Epithelial cell of proximal tubule (primary cell): ENCODE data around the gene TEAD1. TPM values are rescaled to one million over a fixed set of nuclear protein-coding genes. Genes with fewer than 3 reads are reported as not detected.

Source experiments
- DNase-seq: peaks from one replicate; pipeline ENCODE4 v3.0.0-alpha.2; 2011; ENCODE audit warnings: low read depth
- H3K4me3 ChIP-seq: 2 replicates; pipeline ENCODE4 v1.5.1; 2011; ENCODE audit warnings: low read depth, mild to moderate bottlenecking, low read length
- total RNA-seq: library from RNA; depleted of rRNA; stranded (reverse); fragments of >200 nt; gene quantifications from 2 replicates; pipeline ENCODE4 v1.2.3, GENCODE V29; 2015
- TF ChIP-seq, protein P1 (sequence below): conservative IDR thresholded peaks from 2 replicates; pipeline ENCODE4 v1.5.1; 2012; ENCODE audit warnings: low read depth, mild to moderate bottlenecking, low read length

TEAD1 gene
- 61.9 and 70.2 TPM in 2 replicates for total RNA-seq

DNA sequence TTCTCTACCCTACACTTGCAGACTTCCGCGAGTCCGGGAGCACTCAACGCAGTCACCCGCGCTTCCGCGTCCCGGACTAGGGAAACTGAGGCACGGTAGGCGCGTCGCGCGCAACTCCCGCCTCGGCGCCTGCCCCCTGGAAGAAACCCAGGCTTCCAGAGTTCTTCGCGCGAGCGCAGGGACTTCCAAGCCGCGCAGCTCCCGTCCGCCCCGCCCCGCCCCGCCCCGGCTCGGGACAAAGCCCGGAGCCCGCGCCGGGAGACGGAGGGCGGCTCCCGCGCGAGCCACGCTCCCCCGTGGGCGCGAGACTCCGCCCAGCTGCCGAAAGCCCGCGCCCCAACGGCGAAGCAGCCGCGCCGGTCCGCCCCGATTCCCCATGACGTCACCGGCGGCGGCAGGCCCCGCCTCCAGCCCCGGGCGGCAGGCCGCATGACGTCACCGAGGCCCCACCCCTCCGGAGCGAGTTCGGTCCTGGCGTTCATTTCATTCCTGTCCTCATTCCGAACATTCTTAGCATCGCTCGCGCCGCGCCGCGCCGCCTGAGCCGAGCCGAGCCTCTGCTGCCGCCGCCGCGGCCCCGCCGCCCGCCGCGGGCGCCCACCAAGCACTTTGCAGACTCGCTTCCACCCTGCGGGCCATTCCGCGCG is at the start of gene TEAD1:
Gene TEAD1, plus strand, starts transcription at position 498 of the 647 bp plus-strand sequence.
- peak within 1 kb of the TSS; percentile 68 for H3K4me3 ChIP-seq
- no peak for DNase-seq
- TF ChIP-seq, protein P1, sequence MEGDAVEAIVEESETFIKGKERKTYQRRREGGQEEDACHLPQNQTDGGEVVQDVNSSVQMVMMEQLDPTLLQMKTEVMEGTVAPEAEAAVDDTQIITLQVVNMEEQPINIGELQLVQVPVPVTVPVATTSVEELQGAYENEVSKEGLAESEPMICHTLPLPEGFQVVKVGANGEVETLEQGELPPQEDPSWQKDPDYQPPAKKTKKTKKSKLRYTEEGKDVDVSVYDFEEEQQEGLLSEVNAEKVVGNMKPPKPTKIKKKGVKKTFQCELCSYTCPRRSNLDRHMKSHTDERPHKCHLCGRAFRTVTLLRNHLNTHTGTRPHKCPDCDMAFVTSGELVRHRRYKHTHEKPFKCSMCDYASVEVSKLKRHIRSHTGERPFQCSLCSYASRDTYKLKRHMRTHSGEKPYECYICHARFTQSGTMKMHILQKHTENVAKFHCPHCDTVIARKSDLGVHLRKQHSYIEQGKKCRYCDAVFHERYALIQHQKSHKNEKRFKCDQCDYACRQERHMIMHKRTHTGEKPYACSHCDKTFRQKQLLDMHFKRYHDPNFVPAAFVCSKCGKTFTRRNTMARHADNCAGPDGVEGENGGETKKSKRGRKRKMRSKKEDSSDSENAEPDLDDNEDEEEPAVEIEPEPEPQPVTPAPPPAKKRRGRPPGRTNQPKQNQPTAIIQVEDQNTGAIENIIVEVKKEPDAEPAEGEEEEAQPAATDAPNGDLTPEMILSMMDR: no peak

DNA sequence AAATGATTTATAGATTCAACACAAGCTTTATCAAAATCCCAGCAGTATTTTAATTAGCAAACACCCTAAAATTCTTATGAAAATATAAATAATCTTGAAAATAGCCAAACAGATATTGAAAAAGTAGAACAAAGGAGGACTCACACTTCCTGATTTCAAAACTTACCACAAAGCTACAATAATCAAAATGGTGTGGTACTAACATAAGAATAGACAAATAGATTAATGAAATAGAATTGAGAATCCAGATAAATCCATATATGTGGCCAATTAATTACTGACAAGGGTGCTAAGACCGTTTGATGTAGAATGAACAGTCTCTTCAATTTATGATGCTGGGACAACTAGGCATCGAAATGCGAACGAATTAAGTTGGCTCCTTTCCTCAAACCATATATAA is 49.6 kb upstream of the TEAD1 start:
- DNase-seq: no peak
- H3K4me3 ChIP-seq: no peak overlapping the region
- TF ChIP-seq, protein P1: no peak

DNA sequence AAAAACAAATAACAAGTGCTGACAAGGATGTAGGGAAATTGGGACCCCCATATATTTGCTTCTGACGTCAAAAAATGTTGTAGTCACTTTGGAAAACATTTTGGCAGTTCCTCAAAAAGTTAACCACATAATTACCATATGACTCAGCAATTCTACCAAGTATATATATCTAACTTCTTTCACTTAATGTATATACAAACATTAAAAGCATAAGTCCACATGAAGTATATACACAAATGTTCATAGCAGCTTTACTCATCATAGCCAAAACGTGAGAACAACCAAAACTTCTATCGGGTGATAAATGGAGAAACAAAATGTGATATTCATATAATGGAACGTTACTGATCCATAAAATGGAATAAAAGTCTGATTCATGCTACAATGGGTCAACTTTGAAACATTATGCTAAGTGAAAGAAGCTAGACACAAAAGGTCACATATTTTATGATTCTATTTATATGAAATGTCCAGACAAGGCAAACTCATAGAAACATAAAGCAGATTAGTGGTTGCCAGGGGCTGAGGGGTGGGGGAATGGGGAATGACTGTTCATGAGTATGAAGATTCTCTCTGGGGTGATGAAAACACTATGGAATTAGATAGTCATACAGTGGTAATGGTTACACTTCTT is 48.7 kb upstream of the TEAD1 start:
- no peak overlapping the region for H3K4me3 ChIP-seq
- DNase-seq: no peak
- TF ChIP-seq, protein P1: no peak

DNA sequence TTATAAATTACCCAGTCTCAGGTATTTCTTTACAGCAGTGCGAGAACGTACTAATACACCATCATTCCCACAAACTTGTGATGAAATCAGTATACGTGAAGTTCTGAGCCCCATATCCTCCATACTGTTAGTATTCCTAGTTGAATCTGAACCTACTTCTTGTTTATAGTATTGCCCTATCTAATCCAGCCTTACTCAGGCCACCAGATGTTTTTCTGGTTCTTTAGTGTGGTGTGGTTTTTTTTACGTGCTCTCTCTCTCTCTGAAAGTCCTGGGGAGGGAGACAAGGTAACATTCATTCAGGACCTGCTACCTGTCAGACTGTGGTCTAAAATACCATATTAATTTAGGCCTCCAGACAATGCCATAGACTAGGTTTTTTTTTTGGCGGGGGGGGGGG is 47.6 kb upstream of the TEAD1 start:
- TF ChIP-seq, protein P1: no peak
- no peak overlapping the region for H3K4me3 ChIP-seq

DNA sequence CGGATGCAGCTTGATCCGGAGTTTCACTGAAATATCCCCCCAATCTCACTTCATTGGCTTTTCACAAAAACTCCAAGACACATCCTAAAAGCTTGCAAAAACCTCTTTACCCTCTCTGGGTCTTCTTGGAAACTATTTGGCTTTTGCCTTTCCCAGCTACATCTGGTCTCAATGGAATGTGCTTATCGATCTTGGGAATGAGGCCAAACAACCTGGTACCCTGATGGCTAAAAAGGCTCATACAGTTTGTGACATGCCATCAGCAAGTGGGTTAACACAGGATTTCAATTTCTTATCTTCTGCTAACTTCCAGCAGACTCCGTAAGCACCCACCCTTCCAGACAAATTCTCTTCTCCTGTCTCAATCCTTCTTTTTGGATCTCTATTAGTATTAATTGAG is 45.9 kb upstream of the TEAD1 start:
- H3K4me3 ChIP-seq: no peak overlapping the region
- DNase-seq: no peak
- TF ChIP-seq, protein P1: no peak

More for the DNA sequence above, 47.6 kb upstream of the TEAD1 start:
- no peak for DNase-seq

DNA sequence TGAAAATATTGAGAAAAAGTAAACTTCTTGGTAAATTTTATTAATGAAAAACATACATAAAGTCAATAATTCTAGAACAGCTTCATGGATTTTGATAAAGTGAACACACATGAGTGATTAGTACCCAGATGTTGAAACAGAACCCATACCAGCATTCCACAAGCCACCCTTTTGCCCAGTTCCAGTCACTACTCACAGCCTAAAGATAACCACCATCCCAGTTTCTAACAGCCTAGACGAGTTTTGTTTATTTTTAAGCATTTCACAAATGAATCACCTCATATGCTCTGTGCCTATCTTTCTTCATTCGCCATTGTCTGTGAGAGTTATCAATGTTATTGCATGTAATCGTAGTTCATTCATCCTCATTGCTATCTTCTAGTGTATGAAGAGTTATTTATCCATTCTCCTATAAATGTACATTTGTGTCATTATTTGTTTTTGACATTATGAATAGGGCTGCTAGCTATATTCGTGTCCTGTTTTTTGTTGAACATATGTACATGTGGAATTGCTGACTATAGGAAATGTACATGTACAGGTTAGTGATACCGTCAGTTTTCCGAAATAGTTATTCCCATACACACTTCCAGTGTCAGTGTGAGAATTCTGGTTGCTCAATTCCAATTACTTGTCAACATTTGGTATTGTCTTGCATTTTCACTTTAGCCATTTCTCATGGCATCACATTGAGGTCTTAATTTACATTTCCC is 44.5 kb upstream of the TEAD1 start:
- H3K4me3 ChIP-seq: no peak overlapping the region
- TF ChIP-seq, protein P1: no peak
- no peak for DNase-seq
